HG02763 (cell line): ENCODE results near the gene CAPN14.
"Not testable (repeated sequence)": the region's sequence is repeated elsewhere in the genome, so short reads cannot be mapped to it uniquely, and the experiment has no call there.

Experiments
- ATAC-seq: cut with Tn5 transposase; IDR thresholded peaks from one replicate; pipeline ENCODE4 v1.9.1; 2021; ENCODE audit warnings: mild to moderate bottlenecking, moderate library complexity; ENCODE audit not compliant: unreplicated experiment

Gene CAPN14

DNA sequence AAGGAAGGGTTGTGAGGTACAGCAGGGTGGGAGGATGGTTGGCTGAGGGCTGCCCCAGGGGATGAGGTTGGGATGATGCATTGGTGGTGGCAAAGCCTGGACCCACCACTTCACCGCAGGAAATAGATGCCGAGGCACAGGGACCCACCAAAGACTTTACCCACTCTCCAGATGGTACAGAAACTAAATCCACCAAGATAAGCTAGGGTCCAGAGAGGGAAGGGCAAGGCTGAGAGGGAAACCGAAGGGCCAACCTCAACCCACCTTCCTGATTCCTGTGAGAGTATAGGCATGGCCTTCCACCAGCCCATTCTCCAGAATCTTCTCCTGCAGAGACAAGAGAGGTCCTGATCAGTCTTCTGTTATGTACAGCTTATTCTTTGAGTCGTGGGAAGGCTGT is 18.1 kb downstream of the CAPN14 start:
- no peak for ATAC-seq

DNA sequence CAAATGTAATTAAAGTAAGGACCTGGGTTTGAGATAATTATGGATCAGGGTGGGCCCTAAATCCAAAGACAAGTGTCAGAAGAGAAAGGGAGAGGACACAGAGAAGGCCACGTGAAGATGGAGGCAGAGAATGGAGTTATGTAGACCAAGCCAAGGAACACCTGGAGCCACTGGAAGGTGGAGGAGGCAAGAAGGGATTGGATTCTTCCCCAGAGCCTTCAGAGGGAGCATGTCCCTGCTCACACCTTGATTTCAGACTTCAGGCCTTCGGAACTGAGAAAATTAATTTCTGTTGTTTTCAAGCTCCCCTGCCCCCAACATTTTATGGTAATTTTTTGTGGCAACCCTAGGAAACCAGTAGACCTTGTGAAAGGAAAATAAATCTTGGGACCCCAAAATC is 19.6 kb downstream of the CAPN14 start:
- ATAC-seq: no peak

DNA sequence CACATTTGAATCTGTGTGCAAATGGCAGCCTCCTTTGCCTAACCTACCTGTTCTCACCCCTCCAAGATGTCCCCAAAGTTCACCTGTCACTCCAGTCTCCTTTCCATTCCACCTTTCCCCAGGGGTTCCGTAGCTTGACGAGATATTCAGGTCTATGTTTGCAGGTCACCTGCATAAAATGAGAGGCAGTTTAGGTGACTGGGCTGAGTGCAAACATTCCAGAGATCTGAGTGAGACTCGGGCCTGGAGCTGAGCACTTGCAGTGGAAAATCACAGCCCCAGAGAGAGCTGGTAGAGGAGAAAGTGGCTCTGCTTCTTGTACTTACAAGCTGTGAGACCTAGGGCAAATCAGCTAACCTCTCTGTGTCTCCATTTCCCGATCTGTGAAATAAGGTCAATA is 20.1 kb downstream of the CAPN14 start:
- ATAC-seq: no peak

DNA sequence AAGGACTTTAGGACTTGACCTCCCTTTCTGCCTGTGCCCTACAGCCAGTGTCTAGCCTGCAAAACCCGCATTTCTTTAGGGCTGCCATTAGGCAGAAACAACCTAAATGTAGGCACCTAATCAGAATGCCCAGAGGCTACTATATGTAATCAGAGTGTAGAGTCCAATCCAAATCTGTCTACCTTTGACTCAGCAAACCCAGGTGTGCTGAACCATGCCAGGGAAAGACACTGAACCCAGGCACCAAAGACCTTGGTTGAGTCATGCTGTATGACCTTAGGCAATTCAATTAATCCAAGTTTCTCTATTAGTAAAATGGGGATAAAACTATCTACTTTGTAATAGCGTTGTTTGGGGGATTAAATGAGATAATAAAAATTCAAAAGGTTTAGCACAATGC is 20.7 kb downstream of the CAPN14 start:
- ATAC-seq: no peak

DNA sequence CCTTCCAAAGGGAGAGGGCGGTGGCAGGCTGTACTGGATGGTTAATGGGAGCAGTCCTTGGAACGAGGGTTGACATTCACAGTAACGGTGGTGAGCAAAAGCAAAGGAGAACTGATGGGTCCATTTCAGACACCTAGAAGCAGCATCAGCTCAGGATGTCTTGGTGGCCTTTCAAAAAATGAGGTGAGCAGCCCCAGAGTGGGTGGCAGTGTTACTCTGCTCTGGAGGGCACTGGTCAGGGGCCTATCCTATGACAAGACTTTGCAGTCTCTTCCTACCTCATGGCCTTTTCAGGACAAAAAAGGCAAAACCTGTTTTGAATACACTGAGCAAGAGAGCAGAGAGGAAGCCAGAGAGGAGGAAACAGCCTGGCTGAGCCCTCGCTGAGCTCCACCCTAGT is 23.5 kb downstream of the CAPN14 start:
- no peak for ATAC-seq

DNA sequence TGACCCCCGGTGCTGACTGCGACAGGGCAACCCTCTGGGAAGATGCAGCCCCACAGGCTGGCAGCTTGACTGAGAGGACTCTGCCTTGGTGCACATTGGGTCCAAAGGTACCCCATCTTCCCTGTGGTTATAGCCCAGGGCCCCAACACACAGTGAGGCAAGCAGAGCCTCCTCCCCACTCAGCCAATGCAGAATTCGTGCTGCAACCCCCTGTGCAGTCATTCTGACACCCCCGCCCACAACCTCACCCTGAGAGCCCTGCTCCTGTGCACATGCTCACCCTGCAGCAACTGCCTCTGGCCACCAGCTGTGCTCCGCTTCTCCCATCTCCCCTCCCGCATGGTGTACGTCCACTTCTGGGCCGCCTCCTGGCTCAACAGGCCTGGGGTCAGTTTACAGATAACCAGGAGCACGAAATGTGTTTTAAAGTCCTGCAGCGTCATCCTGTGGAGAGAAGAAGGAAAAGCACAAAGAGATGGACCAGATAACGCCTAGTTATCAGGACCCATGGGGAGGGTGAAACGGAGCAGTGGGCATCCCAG is 24.4 kb downstream of the CAPN14 start:
- no peak for ATAC-seq

GRCh38 chr2:31192396-31192795 is 24.9 kb downstream of the CAPN14 start:
- ATAC-seq: no peak

DNA sequence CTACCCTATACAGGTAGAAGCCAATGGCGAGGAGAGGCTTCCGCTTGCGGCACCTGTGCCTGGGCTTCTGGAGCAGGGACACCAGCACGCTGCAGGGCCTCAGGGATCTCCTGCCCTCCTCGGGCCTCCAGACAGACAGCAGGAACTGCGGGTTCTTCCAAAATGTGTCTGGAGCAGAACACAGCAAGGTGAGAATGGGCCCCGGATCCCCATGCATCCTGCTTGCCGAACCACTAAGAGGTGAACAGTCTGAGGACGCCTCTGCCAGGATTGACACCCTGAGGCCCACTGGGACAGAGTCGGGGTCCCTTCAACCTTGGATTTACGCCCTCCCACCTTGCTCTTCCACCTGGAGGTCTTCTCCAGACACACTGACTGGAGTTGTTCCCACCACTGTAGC is 25.4 kb downstream of the CAPN14 start:
- ATAC-seq: no peak

GRCh38 chr2:31190188-31190587 is 27.1 kb downstream of the CAPN14 start:
- no peak for ATAC-seq

GRCh38 chr2:31189141-31189540 is 28.2 kb downstream of the CAPN14 start:
- ATAC-seq: no peak

GRCh38 chr2:31188131-31188530 is 29.2 kb downstream of the CAPN14 start:
- ATAC-seq: no peak

- ATAC-seq: no peak
These were observed 30.1 kb downstream of the CAPN14 start for GRCh38 chr2:31187166-31187565.

GRCh38 chr2:31183973-31184372 is 33.3 kb downstream of the CAPN14 start:
- not testable (repeated sequence) for ATAC-seq

DNA sequence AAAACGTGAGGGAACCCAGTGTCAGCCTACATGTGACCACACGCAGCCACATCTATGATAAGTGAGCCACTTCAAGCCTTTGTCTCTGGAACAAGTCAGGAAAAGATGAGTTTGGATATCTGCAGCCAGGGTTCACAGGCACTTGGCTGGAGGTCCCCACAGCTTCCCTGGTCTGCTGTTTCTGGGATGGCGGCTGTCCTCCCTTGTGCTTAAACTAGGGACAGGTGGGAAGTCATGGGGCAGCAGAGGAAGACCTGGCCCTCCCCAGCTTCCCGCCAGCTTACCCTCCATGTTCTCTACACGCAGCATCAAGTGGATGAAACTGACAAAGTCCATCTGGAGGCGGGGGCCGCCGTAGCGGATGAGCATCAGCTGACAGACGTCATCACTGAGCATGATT is 40.6 kb downstream of the CAPN14 start:
- ATAC-seq: no peak

DNA sequence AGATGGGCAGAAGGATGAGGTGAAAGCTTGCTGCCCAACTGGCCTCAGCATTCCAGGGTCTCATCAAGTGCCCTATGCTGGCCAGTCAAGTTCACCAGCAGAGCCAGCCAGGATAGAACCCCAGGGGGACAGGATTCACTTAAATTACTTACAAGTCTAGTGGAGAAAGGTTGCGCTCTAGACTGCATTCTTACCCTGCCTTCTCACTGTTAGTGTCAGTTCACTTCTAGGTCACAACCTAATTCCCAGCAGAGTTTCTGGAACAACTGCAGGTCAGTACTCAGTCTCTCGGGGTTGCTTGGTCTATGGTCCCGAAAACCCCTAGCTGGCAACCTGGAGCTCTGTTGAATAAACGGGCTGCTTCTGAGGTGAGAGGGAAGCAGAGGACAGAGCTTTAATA is 46.2 kb downstream of the CAPN14 start:
- ATAC-seq: no peak

GRCh38 chr2:31170071-31170698 is 47.1 kb downstream of the CAPN14 start:
- ATAC-seq: no peak

GRCh38 chr2:31168291-31168690 is 49.0 kb downstream of the CAPN14 start:
- no peak for ATAC-seq

DNA sequence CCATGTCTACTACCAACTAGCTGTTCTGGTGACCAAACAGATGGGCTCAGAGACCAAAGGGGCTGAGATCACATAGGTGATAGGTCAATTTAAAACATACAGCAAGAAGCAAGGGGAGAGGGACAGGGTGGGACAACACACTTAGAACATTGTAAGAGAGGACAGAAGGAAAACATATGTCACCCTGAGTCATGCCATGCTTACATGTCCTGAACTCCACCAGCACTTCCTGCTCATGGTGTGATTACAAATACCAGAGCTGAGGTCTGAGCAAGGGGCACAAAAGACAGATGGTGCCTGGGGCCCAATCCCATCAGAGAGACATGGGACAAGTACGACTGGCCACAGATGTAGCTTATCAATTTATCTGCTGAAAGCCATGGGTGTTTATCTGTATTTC is 50.4 kb downstream of the CAPN14 start:
- no peak for ATAC-seq

- ATAC-seq: no peak
These were observed 54.2 kb downstream of the CAPN14 start for GRCh38 chr2:31163011-31163539.

GRCh38 chr2:31161637-31162036 is 55.7 kb downstream of the CAPN14 start:
- no peak for ATAC-seq

GRCh38 chr2:31151501-31151900 is 65.8 kb downstream of the CAPN14 start:
- no peak for ATAC-seq

DNA sequence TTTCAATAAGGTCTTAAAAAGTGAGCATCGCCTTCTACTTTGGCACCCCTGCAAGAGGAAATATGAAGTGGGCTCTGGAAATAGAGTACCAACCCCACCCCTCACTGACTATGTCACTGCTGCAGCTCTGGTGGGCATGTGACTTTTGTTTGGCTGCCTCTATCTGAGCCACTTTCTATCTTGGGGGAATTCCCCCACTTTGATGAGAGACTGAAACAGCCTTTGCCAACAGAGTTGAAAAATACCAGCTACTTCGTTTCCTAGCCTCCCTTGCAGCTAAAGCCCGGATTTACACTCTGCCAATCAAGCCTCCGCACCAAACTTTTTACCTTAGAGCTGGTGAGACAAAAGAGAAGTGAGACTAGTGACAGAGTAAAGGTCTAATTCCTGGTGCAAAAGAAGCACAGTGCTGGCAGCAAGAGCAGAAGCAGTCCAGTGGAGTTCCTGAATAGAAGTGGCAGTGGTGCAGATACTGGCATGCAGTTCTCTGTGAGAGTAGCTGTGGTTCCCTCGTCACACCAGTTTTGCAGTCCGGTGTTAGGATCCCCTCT is 67.1 kb downstream of the CAPN14 start:
- ATAC-seq: no peak

DNA sequence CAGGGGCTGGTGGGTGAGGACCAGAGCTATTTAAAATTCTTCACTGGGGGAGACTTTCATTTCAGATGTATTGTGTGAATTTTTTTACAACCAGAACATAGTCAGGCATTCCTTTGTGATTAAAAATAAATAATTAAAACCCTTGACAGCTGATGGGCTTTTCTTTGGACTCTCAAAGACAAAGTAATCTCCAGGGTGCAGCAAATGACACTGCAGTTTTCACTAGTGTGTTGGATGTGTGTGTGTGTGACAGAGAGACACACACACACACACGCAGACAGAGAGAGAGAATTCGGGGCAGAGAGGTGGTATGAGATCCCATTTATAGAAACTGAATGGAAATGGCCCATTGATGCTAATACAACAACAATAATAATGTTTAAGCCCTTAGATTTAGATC is 68.8 kb downstream of the CAPN14 start:
- ATAC-seq: no peak
